Activated gamma-delta T cell treated with Interleukin-2 at 50 U/mL for 16 hours (primary cell): ENCODE data around the gene CADM4.

Experiments
- DNase-seq: peaks from one replicate; pipeline ENCODE4 v3.0.0-alpha.2; 2020

The CADM4 gene

DNA sequence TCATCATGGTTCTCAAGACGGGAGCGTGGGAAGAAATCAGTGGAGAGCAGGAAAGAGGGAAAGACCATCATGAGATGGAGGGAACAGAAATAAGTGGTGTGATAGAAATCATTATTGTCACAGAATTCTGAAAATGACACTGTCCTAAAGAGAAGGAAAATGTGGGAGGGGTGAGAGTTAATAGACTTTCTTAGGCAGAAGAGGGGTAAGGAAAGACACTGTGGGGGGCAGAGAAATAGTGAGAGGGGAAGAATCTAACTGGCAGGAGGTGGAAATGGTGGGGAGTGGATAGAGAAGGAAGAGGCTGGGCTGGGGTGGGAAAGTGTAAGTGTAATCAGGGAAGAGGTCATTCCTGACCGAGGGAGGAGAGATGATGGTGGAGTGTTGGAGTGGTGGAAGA, 60.9 kb downstream of the CADM4 start:
- no peak for DNase-seq

DNA sequence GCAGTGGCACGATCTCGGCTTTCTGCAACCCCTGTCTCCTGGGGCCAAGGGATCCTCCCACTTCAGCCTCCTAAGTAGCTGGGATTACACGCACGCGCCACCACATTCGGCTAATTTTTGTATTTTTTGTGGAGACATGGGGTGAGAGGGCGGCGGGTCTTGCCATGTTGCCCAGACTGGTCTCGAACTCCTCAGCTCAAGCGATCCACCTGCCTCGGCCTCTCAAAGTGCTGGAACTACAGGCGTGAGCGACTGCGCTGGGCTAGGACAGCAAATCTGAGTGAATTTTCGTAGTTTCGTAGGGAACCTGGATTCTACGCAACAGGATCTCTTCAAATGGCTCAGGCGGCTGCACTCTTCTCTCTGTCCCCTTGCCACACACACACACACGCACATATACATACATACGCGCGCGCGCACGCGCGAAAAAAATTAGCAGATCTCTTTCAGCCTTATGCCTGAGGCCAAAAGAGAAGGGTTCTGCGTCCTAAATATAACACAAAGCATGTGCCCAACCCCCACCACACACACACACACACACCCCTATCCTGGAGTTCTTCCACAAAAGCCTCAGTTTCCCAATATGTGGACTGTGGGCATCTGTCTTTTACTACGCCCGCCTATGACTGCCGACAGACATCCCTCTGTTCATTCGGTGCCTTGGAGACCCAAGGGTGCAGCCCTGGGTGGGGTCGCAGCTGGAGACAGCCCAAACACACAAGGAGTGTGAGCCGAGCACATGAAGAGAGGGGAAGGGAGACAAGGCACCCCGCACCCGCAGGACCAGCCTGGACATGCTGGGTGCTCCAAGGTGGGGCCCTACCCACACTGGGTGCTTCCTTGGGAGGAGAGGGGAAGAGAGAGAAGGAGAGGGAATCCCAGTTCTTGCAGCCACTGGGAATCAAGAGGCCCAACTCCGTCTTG, 63.4 kb downstream of the CADM4 start:
- no peak for DNase-seq

DNA sequence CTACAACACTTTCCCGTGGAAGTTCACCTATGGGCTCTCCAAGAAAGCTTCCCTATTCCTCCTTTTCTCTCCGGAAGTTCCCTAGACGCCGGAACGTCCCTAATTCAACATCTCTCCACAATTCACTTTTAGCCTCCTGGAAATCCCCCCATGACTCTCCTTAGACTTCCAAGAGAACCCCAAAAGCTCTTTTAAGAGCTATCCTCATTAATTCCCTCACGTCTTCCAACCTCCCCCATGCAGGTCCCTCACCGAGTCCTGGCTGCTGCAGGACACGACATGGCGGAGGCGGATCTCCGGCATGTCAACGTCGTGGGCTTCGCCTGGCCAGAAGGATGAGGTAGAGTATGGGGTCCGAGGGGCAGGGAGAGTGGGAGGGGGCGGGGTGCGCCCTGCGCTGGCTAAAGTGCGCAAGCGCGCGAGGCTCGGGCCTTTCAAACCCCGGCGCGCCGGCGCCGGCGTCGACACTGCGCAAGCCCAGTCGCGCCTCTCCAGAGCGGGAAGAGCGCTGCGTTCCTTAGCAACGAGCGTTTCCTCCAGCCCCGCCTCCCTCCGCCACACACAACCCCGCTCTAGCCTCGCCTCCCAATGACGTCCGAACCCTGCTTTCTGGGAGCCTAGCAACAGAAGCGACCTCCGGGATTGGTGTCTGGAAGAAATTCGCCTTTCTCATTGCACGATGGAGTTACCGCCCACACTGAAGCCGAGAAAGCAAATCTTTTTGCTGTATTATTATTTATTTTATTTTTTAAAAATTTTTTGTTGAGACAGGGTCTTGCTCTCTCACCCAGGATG, 64.3 kb downstream of the CADM4 start, which contains the start of the genes PINLYP and XRCC1:
Gene PINLYP (plus strand): TSS at position 646 of the 795 bp plus-strand sequence. CDS start 1,391 bp downstream, outside the sequence.
Gene XRCC1 (minus strand): TSS at position 372 of the 795 bp plus-strand sequence. CDS start 69 bp downstream, at position 303.
- DNase-seq, result peak; percentile 95

DNA sequence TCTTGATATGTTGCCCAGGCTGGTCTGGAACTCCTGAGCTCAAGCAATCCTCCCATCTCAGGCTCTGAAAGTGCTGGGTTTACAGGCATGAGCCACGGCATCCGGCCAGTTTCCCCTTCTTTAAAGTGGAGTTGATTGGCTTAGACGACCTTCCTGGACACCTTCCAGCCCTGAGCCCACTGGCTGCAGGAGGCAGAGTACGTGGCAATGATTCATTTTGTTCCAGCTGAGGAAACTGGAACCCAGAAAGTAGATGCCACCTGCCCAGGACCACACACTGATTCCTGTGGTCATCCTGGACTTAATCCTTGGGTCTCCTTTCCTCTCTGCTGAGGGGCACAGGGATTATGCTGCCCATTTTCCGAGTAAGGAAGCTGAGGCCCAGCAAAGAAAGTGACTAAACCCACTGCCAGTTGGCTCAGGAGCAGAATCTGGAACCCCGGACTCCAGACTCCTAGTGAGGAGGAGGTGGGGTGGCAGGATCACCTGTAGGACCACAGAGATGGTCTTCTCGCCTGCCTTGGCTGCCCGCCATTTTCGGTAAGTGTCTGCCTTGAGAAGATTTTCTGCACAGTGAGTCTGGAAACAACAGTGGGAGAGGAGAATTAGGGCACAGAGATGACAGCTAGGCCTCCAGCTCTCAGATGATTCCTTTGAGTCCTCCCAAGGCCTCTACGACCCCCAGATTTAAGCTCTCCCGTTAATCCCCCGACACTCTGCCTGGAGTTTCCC, 65.1 kb downstream of the CADM4 start:
- DNase-seq, result no peak
